OCI-LY1 (cell line): ENCODE measurements around the gene RBM25.

Source experiments
- CTCF ChIP-seq: fragments of 200-600 bp; sonication (generic), shearing (Covaris generic); IDR thresholded peaks from 2 replicates; pipeline ENCODE4 v1.5.1; 2017; ENCODE audit warnings: mild to moderate bottlenecking, antibody characterized with exemption, low read length, moderate library complexity, mixed read lengths
- EZH2 ChIP-seq: fragments of 200-600 bp; sonication (generic), shearing (Covaris generic); IDR thresholded peaks from 2 replicates; pipeline ENCODE4 v1.8.0; 2017; ENCODE audit warnings: borderline replicate concordance, mixed run types, mild to moderate bottlenecking, antibody characterized with exemption, low read length, moderate library complexity, mixed read lengths

- no peak for TF ChIP-seq CTCF
- no peak for TF ChIP-seq EZH2
These were observed 83.9 kb downstream of the RBM25 start for GRCh38 chr14:73142216-73142615.
